ELR (cell line): Measurements from ENCODE around the gene KANSL1.

Experiments used
- DNase-seq: peaks from one replicate; pipeline ENCODE4 v3.0.0-alpha.2; 2015; ENCODE audit warnings: low read depth

The KANSL1 gene

DNA sequence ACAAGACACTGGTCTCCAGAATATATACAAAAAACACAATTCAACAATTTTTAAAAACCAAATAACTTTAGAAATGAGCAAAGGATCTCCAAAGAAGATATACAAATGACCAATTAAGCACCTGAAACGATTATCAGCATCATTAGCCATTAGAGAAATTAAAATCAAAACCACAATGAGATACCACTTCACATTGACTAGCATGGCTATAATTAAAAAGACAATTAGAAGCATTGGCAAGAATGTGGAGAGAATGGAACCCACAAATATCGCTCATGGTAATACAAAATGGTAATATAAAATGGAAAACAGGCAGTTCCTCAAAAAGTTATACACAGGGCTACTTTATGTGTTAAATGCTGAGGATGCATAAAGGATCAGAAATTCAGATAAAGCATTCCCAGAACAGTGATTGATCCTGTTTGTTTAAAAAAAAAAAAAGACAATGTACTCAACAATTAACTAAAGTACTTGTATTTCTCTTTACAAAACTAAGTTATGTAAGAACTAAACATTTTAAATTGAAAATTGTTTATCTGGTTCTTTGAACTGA is 52.5 kb downstream of the KANSL1 start:
- DNase-seq, result no peak

DNA sequence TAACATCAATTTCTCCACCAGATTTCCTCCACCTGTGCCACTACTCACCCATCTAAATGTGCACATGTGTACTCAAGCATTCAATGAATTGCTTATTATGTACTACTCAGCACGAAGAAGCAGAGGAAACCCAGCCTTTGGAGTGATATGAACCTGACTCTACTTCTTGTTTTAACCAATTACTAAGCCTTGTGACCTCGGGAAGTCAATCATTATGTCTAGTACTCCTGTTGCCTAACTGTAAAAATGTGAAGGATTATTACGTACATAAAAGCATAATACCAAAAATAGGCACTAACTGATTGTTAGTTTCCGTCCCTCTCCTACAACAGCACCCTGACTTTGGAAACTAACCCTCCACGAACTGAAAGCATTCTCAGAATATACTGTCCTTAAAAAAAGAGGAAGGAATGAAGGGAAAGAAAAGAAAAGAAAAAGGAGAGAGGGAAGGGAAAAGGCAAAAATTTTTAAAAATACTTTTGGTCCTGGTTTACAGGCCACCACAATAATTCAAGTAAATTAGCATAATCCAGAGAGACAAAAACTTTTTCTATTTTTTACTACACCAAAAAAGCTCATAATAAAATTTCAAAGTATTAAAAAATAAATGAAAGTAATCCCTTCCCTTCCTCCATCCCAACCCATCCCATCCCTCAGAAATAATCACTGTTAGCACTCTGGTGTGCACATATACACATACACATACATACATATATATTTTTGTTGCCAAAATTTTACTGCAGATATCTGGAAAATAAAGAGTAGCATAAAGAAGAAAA is 53.6 kb downstream of the KANSL1 start:
- DNase-seq, result no peak

DNA sequence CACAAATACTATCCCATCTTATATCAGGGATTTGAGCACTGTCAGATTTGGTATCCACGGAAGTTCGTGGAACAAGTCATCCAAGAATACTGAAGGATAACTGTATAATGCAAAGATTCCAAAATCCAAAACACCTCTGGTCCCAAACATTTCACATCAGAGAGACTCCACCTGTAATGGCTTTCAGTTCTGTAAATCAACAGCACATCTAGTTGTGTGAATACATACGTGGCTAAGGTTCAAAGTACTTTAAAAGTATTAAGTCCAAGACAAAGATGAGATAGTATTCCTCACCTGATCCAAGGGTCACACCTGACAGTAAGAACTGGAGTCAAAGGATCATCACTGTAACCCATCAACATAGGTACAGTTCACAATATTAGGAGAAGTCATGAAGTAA is 54.8 kb downstream of the KANSL1 start:
- DNase-seq, result no peak

DNA sequence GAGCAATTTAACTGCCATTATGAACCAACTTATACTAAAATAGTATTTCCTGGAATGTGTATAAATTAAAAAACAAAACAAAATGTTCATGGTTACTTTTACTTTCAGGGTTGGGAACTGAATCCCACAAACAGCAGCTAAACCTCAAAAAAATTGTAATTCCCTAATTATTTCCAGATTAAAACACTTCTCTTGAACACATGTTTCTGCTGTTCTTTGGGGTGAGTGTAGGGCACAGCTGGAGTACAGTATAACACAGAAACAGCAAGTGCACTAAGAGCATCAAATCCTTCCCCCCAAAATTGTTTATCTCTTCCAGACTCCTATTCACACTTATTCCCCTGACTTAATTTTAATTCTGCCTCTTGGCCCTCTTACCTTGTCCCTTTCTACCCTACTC is 56.4 kb downstream of the KANSL1 start:
- DNase-seq, result no peak

DNA sequence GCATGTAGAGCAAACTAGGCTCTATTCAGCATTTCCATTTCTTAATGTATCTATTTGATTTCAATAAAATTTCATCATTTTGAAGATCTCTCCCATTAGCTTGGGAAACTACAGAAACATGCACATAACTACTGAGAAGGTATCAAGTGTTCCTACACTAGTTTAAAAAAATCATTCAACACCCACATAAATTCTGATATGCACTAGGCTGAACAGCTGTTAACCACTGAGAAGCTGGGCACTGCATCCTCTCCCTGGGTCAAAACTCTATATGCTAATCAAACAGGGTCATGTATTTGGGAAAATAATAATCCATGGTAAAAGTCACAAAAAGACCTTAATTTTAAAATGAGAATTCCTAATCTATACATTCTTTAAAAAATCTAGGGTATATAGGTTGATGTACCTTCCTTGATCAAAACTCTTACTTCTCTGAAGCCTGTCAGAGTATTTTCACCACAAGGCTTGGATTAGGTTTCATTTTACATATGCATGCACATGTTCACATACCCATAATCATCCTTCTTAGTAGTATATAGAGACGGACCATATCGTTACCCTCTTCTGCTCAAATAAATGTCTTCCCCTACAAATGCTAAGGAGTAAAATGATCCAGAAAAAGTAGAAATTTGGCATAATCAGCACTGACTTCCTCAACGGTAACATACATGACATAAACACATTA is 57.2 kb downstream of the KANSL1 start:
- DNase-seq, result no peak

DNA sequence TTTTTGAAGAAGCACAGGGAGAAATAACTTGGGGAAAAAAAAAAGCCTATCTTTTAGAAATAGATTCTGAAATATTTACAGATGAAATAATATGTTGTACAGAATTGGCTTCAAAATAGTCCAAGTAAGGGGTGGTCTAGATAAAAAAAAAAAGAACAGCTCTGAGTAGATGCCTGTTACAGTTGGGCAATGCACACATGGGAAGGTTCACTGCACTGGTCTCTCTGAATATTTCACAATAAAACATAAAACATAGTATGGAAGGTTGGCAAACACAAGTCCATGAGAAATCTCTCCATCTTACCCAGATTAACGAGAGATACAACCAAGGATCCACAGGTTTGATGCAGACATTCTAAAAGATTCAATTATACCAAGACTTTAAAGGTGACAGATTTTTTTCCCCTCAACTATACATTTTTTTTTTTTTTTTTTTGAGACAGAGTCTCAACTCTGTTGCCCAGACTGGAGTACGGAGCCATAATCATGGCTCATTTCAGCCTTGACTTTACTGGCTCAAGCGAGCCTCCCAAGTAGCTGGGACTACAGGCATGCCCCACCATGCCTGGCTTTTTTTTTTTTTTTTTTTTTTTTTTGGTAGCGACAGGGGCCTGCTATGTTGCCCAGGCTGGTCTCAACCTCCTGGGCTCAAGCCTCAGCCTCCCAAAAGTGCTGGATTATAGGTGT is 58.0 kb downstream of the KANSL1 start:
- DNase-seq, result no peak

DNA sequence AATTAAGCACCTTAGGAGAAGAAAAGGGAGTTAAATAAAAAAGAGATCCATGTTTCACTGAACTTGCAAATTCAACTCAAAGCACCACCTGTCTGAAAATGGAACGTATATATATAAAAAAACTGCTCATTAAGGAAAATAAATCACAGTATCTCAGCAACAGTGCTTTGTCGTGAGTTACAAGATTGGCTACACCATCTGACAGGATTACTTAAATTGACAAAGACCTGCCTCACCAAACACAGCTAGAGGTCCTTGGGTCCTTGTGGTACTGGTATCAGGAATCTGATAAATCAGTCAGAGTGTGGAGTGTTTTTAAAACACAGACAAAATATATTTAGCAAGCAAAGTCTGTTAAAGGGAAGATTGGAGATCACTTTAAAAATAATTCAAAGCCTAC is 63.9 kb downstream of the KANSL1 start:
- no peak for DNase-seq

DNA sequence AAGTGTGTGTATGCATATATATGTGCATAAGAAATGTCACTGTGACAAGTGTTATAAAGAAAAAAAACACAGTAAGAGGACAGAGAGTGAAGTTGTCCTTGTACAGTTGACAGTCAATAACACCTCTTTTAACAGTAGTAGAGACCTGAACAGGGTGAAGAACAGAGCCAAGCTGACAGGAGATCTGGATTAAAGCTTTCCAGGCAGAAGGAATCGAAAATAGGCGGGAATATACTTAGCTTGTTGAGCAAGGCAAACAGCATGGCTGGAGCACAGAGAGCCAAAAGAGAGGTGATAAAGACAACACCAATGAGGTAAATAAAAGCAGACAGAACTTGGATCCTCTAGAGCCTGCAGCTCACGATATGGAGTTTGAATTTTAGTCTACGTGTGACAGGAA is 64.8 kb downstream of the KANSL1 start:
- no peak for DNase-seq

DNA sequence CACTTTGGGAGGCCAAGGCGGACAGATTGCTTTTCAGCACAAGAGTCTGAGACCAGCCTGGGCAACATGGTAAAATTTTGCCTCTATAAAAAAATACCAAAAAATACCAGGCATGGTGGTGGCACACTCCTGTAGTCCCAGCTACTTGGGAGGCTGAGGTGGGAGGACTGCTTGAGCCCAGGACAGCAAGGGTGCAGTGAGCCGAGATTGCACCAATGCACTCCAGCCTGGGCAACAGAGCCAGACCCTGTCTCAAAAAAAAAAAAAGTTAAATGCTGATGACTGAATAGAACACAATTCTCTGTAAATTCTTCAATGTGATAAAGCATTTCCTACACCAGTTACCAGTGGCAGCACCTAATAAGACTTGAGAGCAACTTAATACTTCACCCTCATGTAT is 65.7 kb downstream of the KANSL1 start:
- no peak for DNase-seq

DNA sequence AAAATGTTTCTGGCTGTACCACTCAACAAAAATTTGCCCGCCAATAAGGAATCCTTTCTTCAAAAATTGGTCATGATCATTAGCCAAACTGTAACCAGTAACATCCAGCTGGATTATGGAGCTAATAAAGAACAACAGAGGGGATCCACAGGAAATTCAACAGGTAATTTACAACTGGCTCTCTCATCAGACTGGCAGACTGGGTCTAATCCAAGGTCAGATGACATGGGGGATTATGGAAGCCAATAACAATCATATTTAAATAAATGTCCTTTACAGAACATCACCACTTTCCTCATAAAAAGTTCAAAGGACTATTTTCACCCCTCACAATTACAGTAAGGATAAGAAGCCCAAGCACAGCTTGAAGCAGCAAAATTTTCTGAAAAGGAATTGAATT is 66.4 kb downstream of the KANSL1 start:
- no peak for DNase-seq

DNA sequence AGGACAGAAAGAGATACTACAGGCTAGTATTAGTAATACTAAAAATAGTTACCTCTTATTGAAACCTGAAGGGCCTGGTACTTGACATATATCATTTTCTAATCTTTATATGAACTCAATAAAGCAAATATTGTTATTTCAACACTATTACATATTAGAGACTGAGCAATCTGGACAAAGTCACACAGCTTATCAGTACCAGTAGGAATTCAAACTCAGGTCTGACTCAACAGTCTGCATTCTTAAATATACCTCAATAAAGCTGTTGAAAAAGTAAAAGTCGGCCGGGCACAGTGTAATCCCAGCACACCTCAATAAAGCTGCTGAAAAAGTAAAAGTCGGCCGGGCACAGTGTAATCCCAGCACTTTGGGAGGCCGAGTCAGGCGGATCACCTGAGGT is 67.4 kb downstream of the KANSL1 start:
- DNase-seq, result peak; percentile 31

DNA sequence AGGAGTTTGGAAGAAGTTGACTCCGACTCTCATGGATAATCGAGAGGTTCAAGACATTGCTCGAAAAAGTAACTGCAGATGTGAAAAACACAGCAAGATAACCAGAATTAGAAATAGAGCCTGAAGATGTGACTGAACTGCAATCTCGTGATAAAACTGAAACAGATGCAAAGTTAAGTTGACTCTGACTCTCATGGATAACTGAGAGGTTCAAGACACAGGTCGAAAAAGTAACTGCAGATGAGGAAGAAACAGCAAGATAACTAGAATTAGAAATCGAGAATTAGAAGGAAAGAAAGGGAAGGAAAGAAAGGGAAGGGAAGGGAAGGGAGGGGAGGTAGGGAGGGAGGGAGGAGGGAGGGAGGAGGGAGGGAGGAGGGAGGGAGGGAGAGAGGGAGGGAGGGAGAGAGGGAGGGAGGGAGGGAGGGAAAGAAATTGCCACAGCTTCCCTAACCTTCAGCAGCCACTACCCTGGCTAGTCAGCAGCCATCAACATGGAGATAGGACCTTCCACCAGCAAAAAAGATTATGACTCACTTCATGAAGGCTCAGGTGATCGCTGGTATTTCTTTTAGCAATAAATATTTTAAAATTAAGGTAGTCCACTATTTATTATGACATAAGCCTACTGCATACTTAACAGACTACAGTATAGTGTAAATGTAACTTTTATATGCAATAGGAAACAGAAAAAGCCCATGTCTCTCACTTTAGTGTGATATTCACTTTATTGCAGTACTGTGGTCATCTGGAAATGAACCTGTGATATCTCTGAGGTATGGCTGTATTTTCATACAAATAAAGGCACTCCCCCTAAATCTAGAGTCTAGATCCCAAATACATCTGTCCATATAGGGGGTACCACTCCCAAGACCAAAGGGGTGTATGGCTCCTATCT is 68.3 kb downstream of the KANSL1 start:
- DNase-seq, result no peak

DNA sequence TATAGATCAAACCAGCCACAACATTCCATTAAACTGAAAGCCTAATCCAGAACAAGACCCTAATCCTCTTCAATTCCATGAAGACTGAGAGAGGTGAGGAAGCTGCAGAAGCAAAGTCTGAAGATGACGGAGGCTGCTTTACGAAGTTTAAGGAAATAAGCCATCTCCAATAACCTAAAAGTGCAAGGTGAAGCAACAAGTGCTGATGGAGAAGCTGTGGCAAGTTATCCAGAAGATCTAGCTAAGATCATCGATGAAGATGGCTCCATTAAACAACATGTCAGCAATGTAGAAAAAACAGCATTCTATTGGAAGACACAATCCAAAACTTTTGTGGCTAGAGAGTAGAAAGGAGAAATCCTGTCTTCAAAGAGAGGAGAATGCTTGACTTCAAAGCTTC is 69.6 kb downstream of the KANSL1 start:
- DNase-seq, result no peak

DNA sequence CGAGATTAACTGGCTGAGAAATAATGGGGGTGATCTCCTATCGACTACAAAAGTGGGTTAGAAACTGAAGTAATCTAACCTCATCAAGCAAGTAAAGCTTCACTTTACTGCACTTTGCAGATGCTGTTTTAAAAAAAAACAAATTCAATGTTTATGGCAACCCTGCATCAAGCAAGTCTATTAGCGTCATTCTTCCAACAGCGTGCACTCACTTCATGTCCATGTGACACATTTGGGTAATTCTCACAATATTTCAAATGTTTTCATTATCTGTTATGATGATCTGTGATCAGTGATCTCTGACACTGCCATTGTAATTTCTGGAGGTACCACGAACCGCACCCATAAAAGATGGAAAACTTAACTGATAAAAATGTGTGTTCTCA is 70.8 kb downstream of the KANSL1 start:
- DNase-seq, result no peak

DNA sequence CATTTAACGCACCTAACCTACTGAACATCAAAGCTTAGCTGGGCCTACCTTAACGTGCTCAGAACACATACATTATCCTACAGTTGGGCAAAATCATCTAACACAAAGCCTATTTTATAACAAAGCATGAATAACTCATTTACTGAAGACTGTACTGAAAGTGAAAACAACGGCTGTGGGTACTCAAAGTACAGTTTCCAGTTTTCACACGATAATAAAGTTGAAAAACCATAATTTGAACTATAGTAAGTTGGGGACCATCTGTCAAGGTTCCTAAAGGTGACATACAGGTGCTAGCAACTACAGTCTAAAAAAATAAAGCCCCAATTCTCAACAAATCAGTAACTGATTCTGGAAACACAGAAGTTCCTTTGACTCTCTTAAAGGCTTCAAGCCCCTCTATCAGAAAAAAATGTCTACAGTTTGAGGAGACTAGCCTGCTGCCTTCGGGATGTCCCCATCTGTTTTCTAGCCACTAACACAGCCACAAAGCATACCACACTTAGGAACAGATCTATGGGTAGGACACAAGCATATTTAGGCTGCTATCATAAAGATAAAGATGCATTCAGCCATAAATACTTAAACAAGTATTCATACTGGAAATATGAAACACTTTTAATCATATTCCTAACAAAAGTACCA is 71.3 kb downstream of the KANSL1 start:
- no peak for DNase-seq

DNA sequence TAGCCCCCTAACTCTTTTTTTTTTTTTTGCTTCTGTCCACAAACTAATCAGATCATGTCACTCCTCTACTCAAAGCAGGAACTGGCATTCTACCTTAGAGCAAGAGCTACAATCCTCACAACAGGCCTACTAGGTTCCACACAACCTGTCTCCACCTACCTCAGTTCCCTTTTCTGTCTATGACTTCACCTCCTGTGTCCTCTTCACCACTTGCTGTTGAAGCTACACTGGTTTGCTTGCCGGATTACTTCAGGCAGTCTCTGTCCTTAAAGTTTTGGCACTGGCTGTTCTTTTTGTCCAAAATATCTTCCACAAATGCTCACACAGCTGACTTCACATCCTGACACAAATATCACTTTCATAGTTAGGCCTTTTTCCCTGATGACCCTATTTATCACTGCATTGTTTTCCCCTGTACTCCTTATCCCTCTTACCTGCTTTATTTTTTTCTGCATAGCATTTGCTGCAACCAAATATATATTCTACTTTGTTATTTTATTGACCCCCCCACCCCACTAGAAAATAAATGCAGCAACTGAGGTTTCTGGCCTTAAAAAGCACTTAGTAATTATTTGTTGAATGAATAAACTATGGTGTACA is 72.0 kb downstream of the KANSL1 start:
- DNase-seq, result no peak

DNA sequence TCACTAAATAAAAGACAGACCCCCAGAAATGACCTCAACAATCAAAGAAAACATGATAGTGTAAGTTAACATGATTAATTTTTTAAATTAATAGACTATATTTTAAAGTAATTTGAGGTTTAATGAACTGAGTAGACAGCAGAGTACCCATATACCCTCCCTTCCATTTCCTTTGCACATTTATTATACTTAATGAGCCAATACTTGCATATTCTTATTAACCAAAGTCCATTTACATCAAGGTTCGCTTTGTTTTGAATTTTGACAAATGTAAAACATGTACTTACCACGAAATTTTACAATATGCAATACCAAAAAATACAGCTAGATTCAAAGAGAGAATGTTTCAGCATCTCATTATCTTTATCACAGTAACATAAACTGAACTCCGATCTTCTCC is 72.7 kb downstream of the KANSL1 start:
- DNase-seq, result no peak

DNA sequence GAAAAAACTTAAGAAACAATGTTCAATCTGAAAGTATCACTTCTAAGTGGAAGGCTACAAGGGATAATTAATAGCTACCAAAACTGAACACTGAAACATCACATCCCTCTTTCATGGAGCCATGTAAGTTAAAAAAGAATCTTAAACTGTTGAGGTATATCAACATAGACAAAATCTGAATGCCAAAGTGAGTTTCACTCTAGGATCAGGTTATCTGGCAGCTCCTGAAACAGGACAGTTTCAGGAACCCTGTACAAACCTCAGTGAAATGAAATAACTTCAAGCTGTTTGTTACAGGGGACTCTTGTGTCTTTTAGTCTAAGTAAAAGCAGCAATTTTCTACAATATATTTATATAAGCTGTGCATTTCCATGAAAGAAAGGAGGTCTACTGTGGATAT is 73.2 kb downstream of the KANSL1 start:
- DNase-seq, result no peak

DNA sequence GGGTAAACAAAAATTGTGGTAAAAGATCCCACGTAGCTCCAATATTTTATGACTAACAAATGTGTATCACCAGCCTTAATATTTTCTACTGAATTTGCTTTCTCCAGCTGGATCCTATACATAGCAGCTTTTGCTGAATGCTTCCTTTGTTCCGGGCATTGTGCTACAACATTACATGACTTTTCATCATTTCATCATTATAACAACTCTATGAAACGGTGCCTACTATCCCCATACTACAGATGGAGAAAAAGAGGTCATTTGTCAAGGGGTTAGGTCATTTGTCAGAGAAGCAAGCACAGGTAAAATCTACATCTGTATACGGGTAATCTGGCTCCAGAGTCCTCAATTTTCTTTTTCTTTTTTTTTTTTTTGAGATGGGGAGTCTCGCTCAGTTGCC is 74.3 kb downstream of the KANSL1 start:
- no peak for DNase-seq

DNA sequence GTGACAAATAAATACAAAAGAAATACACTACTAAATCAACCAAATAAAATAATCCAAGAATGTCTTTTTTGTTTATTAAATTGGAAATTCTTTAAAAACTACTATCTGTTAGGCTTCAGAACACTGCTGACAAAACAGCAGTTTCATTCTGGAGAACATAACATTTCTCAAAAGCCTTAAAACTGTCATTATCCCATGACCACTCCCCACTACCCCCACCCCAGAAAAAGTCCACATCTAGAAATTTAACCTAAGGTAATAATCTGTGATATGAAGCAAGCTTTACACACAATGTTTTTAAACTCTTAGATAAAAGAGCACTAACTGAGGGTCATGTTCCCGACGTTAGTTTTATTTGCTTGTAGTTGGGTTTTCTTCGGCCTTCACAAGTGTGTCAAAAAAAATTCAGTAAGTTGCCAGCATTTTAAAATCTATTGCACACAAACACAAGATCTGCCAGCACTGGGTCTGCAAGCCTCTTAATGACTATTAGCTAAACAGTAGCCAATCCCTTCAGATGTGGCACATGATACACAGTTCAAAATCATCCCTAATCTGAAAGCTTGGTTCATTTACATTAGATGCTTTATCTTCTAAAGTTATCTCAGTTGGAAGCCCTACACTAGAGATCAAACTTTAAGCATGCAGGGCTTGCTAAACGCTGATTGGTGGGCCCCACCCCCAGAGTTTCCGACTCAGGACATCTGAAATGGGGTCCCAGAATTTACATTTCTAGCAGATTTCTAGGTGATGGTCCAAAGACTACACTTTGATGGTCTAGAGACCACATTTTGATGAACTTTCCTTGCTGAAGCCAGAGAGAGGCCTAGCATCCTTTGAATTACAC is 75.2 kb downstream of the KANSL1 start:
- DNase-seq, result no peak
